ENCODE results near the gene ZNF500.

GRCh38 chr16:4778050-4778392 lies 11.1 kb upstream of the ZNF500 start:
- TF ChIP-seq CTCF (IDR thresholded peaks at IDR 0.05) (no peak), POLR2A (IDR thresholded peaks at IDR 0.05) (no peak)
